ENCODE measurements around the gene C14orf93. TPM values are rescaled to one million over a fixed set of nuclear protein-coding genes. Genes with fewer than 3 reads are reported as not detected.

The C14orf93 gene
- total and polyA plus RNA-seq, 9 of the 15 experiments (the other 6 are each of a cell fraction or from before 2014, with no cell fraction given) = 2.2 to 22.4 (median 16.1) TPM

GRCh38 chr14:23055147-23055550, 45.2 kb upstream of the C14orf93 start:
- no peaks in the 10 kb centered on the region for H3K9me1 ChIP-seq (ENCODE audit: control insufficient read depth, insufficient read depth, low read length)
- H3K36me3 ChIP-seq (ENCODE audit: control insufficient read depth, insufficient read depth, low read length) = peaks cover 16% of the 10 kb centered on the region; the same call in 2 of the 3 replicates
- ATAC-seq (no peak), FAIRE-seq (no peak), DNase-seq (ENCODE audit: extremely low read depth in 1 of 4, low spot score in 3 of 4) (no peak)
- ChIA-PET CTCF (ENCODE audit: low intra/inter-chr PET ratio) (interaction anchor here (1.3 to 9.2 kb wide), 3 partner anchors 60 to 81 kb away, joined by 6 to 141 read pairs (median 45); no protein-coding TSS in a partner anchor), POLR2A (interaction anchor here (0.6 to 2.0 kb wide), 4 partner anchors 48 to 69 kb away, joined by 3 to 14 read pairs (median 8); no protein-coding TSS in a partner anchor)
- H4K20me1 ChIP-seq (replicated peaks; ENCODE audit: control insufficient read depth, insufficient read depth, low read length) = 0 out of 2 replicates have a peak, but pooled peaks cover 2% of the 10 kb centered on the region
- 0 out of 4 replicates have a peak overlapping the region, but pooled peaks of 1 of the 2 experiments have one; percentile 20 for H3K9ac ChIP-seq (ENCODE audit: insufficient read depth in 1 of 2, low read depth in 2 of 2, low read length in 2 of 2)
- no peaks in the 10 kb centered on the region for H3K9me3 ChIP-seq (replicated peaks; ENCODE audit: control insufficient read depth, insufficient read depth, low read depth, low read length)
- no peak overlapping the region for H2AFZ ChIP-seq (ENCODE audit: low read depth, low read length)
- no peak overlapping the region for H3K27ac ChIP-seq (ENCODE audit: extremely low read depth, low read depth, low read length)
- H3K79me2 ChIP-seq (ENCODE audit: control insufficient read depth, insufficient read depth, low read length) = no peaks in the 10 kb centered on the region; the same call in 2 of the 3 replicates
- H3K27me3 ChIP-seq (ENCODE audit: control insufficient read depth in 2 of 2, insufficient read depth in 2 of 2, low read length in 2 of 2) = no peaks in the 10 kb centered on the region
- TF ChIP-seq ELK3 (CRISPR knock-in tag; IDR thresholded peaks at IDR 0.05) (no peak), POLR2A (conservative IDR thresholded peaks at IDR 0.05) (no peak), ZNF780A (CRISPR knock-in tag; IDR thresholded peaks at IDR 0.05) (no peak), MCM5 (IDR thresholded peaks at IDR 0.05; ENCODE audit: low read depth) (no peak), ZBED1 (IDR thresholded peaks at IDR 0.05) (no peak), ZKSCAN8 (CRISPR knock-in tag; IDR thresholded peaks at IDR 0.05) (no peak), CHD1 (IDR thresholded peaks at IDR 0.05; ENCODE audit: low read length) (no peak), JUNB (CRISPR knock-in tag; conservative IDR thresholded peaks at IDR 0.05) (no peak), IRF9 (tag; IDR thresholded peaks at IDR 0.05) (no peak), ZNF444 (CRISPR knock-in tag; IDR thresholded peaks at IDR 0.05) (no peak), CHD2 (IDR thresholded peaks at IDR 0.05; ENCODE audit: low read depth, low read length) (no peak), RHOXF2B (CRISPR knock-in tag; conservative IDR thresholded peaks at IDR 0.05) (no peak), CBX5 (IDR thresholded peaks at IDR 0.05; ENCODE audit: borderline replicate concordance, low read depth) (no peak), YY1 (IDR thresholded peaks at IDR 0.05; ENCODE audit: borderline replicate concordance in 1 of 3, control insufficient read depth in 1 of 3, extremely low read depth in 1 of 3, insufficient read depth in 3 of 3, insufficient read length in 1 of 3, insufficient replicate concordance in 2 of 3, low read depth in 1 of 3, low read length in 2 of 3) (no peak), ZNF277 (CRISPR knock-in tag; IDR thresholded peaks at IDR 0.05; ENCODE audit: borderline replicate concordance) (no peak), TSC22D4 (tag; IDR thresholded peaks at IDR 0.05) (no peak), HNRNPLL (IDR thresholded peaks at IDR 0.05; ENCODE audit: low read depth, low read length, poor library complexity, severe bottlenecking) (no peak), CBX2 (IDR thresholded peaks at IDR 0.05; ENCODE audit: insufficient read depth, low read length, poor library complexity, severe bottlenecking) (no peak), CREBBP (IDR thresholded peaks at IDR 0.05; ENCODE audit: low read depth, low read length) (no peak)
- intact Hi-C loops (cut with micrococcal nuclease) = no loop called here
- no TSS peak for BruUV-seq (replicated peaks)
- no peak overlapping the region for H3K4me2 ChIP-seq (ENCODE audit: insufficient read depth, low read length)
- in situ Hi-C loops (cut with MboI) = no loop called here
- whole genome bisulfite sequencing (ENCODE audit: insufficient coverage, low coverage, missing lambda C conversion rate) = 94% methylated on average over 11 of the region's 12 CpGs
- no peak overlapping the region for H3K4me3 ChIP-seq
- H3K4me1 ChIP-seq (replicated peaks in 1 of 2; ENCODE audit: control insufficient read depth in 2 of 2, insufficient read depth in 2 of 2, low read length in 2 of 2) = peaks cover 11 to 51% of the 10 kb centered on the region in 2 experiments
